ENCODE data around the gene SLC35A5.

Gene SLC35A5

GRCh38 chr3:112629425-112629824 is 67.6 kb downstream of the SLC35A5 start:
- DNase-seq: no peak

GRCh38 chr3:112631257-112631656 is 69.4 kb downstream of the SLC35A5 start:
- DNase-seq: no peak

- DNase-seq: no peak
Measured at GRCh38 chr3:112632596-112632995, 70.8 kb downstream of the SLC35A5 start.

GRCh38 chr3:112633191-112633590 is 71.3 kb downstream of the SLC35A5 start:
- DNase-seq: no peak

GRCh38 chr3:112633757-112634156 is 71.9 kb downstream of the SLC35A5 start:
- DNase-seq: no peak

GRCh38 chr3:112634786-112635541 is 73.1 kb downstream of the SLC35A5 start:
- DNase-seq: no peak

Data from NK-92 treated with Interleukin-12 subunit alpha and Interleukin-12 subunit beta, amount 100 ng/mL, for 24 hours (cell line).